Measurements from ENCODE around the gene ELP5. TPM values are rescaled to one million over a fixed set of nuclear protein-coding genes. Genes with fewer than 3 reads are reported as not detected.
A peak's percentile ranks its signal among the peaks of the same experiment; 100 is the strongest.

ELP5 gene
- total and polyA plus RNA-seq, 8 donors: 8.4 to 45.2 (median 19.5) TPM; not detected in 1

DNA sequence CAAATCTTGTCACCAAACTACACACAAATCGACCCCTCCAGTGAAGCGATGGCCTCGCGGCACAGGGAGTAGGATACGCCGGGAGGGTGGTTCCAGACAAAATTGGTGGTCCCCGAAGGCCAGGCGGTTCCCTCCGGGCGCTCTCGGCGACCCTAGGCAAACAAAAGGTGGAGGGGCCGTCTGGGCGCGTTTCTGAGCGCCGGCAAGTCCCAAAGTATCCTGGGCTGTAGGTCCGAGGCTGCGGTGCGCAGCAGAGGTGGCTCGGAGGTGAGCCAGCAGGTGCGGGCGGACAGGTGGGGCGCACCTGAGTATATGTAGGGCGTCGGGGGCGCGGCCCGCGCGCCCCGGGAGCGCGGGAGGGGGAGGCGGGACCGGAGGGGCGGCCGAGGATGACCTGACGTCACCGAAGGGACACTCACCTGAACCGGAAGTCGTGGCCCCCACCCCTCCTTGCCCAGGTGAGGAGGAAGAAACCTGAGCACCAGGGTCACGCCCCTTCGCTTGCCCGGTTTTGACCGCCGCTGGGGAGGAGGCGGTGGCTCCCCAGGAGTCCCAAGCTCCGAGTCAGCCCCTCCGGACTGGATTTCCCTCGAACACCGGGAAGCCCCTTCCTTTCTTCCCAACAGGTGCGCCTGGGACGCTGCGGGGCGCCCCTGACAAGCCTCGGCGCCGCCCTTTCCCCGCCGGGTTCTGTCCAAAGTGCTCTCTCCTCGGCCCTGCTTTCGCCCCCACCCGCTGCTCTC, 10.3 kb downstream of the ELP5 start, which contains the start of gene CLDN7:
Gene CLDN7 (minus strand): TSS at position 287 of the 743 bp plus-strand sequence. CDS start 435 bp downstream, outside the sequence.
- peaks cover 10 to 66% (median 47%) of the 10 kb centered on the region in 3 donors for H3K27me3 ChIP-seq

GRCh38 chr17:7262935-7263800, 11.2 kb downstream of the ELP5 start:
- H3K36me3 ChIP-seq: peaks cover 8 to 20% (median 17%) of the 10 kb centered on the region in 4 donors
- peak overlapping the region; percentile 41 to 60 (median 46) for H3K4me3 ChIP-seq
- TF ChIP-seq POLR2AphosphoS5 (IDR thresholded peaks at IDR 0.05) (no peak), POLR2A (IDR thresholded peaks at IDR 0.05) (no peak), EP300 (IDR thresholded peaks at IDR 0.05) (no peak)
- TF ChIP-seq, protein P1, sequence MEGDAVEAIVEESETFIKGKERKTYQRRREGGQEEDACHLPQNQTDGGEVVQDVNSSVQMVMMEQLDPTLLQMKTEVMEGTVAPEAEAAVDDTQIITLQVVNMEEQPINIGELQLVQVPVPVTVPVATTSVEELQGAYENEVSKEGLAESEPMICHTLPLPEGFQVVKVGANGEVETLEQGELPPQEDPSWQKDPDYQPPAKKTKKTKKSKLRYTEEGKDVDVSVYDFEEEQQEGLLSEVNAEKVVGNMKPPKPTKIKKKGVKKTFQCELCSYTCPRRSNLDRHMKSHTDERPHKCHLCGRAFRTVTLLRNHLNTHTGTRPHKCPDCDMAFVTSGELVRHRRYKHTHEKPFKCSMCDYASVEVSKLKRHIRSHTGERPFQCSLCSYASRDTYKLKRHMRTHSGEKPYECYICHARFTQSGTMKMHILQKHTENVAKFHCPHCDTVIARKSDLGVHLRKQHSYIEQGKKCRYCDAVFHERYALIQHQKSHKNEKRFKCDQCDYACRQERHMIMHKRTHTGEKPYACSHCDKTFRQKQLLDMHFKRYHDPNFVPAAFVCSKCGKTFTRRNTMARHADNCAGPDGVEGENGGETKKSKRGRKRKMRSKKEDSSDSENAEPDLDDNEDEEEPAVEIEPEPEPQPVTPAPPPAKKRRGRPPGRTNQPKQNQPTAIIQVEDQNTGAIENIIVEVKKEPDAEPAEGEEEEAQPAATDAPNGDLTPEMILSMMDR (IDR thresholded peaks at IDR 0.05): no peak
- 5 to 9% (median 7%) methylated on average over 26 of the region's 26 CpGs for WGBS, 5 donors
- intact Hi-C loops (cut with DNase I; ENCODE audit: low total_unique reads): no loop called here
- peak overlapping the region in 2 of 5 donors; percentile 1 to 7 for H3K27ac ChIP-seq
- DNase-seq: peak in 1 of 2 donors; percentile 87
- no peaks in the 10 kb centered on the region for H3K9me3 ChIP-seq
- peaks cover 31 to 51% (median 40%) of the 10 kb centered on the region in 4 donors for H3K4me1 ChIP-seq
- peaks cover 10 to 71% (median 52%) of the 10 kb centered on the region in 3 donors for H3K27me3 ChIP-seq

More for the DNA sequence above, 10.3 kb downstream of the ELP5 start, which contains the start of gene CLDN7:
- Histone ChIP-seq H3K4me3 (peak within 1 kb of the TSS; percentile 41 to 60 (median 46)), H3K9me3 (no peaks in the 10 kb centered on the region), H3K36me3 (peaks cover 13 to 28% (median 25%) of the 10 kb centered on the region in 4 donors), H3K27ac (peak within 1 kb of the TSS; percentile 4 to 73 (median 59)), H3K4me1 (peaks cover 31 to 51% (median 40%) of the 10 kb centered on the region in 4 donors)
- WGBS, 5 donors: 5 to 8% (median 6%) methylated on average over 25 to 64 of the region's 64 CpGs
- DNase-seq: peak; percentile 52 to 95
- TF ChIP-seq POLR2A (IDR thresholded peaks at IDR 0.05) (no peak), POLR2AphosphoS5 (IDR thresholded peaks at IDR 0.05) (no peak), EP300 (IDR thresholded peaks at IDR 0.05) (no peak)
- TF ChIP-seq, protein P1 (IDR thresholded peaks at IDR 0.05): no peak
- intact Hi-C loops (cut with DNase I; ENCODE audit: low total_unique reads): no loop called here

GRCh38 chr17:7263801-7264078, 11.7 kb downstream of the ELP5 start:
- H3K4me1 ChIP-seq: peaks cover 31 to 49% (median 40%) of the 10 kb centered on the region in 4 donors
- no peak overlapping the region for H3K4me3 ChIP-seq
- 21 to 45% (median 27%) methylated on average over 4 of the region's 4 CpGs for WGBS, 5 donors
- TF ChIP-seq, protein P1 (IDR thresholded peaks at IDR 0.05): no peak
- no peak for TF ChIP-seq POLR2A (IDR thresholded peaks at IDR 0.05)
- no peak for TF ChIP-seq POLR2AphosphoS5 (IDR thresholded peaks at IDR 0.05)
- no peak for TF ChIP-seq EP300 (IDR thresholded peaks at IDR 0.05)
- H3K27ac ChIP-seq: no peak overlapping the region
- peaks cover 3 to 14% (median 12%) of the 10 kb centered on the region in 4 donors for H3K36me3 ChIP-seq
- DNase-seq: peak in 1 of 2 donors; percentile 66
- H3K9me3 ChIP-seq: no peaks in the 10 kb centered on the region
- intact Hi-C loops (cut with DNase I; ENCODE audit: low total_unique reads): no loop called here
- peaks cover 10 to 77% (median 52%) of the 10 kb centered on the region in 3 donors for H3K27me3 ChIP-seq

DNA sequence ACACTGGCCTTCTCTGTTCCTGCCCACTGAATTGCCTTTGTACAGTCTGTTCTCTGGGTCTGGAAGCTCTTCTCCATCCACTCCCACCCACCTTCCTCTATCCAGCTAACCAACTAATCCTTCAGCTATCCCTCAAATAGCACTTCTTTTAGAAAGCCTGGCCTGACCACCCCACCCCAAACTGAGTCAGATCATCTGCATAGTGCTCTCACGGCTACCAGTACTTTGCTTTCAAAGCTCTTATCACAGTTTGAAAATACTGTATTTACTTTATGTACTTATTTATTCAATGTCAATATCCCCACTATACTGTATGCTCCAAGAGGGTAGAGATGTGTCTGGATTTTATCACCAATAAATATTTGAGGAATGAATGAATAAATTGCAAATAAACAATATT, 14.8 kb downstream of the ELP5 start:
- TF ChIP-seq POLR2AphosphoS5 (IDR thresholded peaks at IDR 0.05) (no peak), EP300 (IDR thresholded peaks at IDR 0.05) (no peak), POLR2A (IDR thresholded peaks at IDR 0.05) (no peak)
- TF ChIP-seq, protein P1 (IDR thresholded peaks at IDR 0.05): no peak
- H3K27me3 ChIP-seq: peaks cover 7 to 82% (median 37%) of the 10 kb centered on the region in 3 donors
- H3K9me3 ChIP-seq: no peaks in the 10 kb centered on the region
- WGBS, 5 donors: 19 to 55% (median 37%) methylated on average over 1 of the region's 1 CpG
- intact Hi-C loops (cut with DNase I; ENCODE audit: low total_unique reads): no loop called here
- H3K27ac ChIP-seq: no peak overlapping the region
- DNase-seq: no peak
- H3K36me3 ChIP-seq: no peaks in the 10 kb centered on the region
- no peak overlapping the region for H3K4me3 ChIP-seq
- H3K4me1 ChIP-seq: peaks cover 20 to 27% (median 22%) of the 10 kb centered on the region in 4 donors
